Activated CD8-positive, alpha-beta memory T cell treated with anti-CD3 and anti-CD28 coated beads for 1 hour (primary cell): ENCODE measurements around the gene MXRA5.
"Not testable (repeated sequence)": the region's sequence is repeated elsewhere in the genome, so short reads cannot be mapped to it uniquely, and the experiment has no call there.

Source experiments
- DNase-seq, 2 donors: peaks; one replicate each; pipeline ENCODE4 v3.0.0-alpha.2; 2020; ENCODE audit warnings: low read depth in 1 of 2; ENCODE audit errors: extremely low read depth in 1 of 2

MXRA5 gene

DNA sequence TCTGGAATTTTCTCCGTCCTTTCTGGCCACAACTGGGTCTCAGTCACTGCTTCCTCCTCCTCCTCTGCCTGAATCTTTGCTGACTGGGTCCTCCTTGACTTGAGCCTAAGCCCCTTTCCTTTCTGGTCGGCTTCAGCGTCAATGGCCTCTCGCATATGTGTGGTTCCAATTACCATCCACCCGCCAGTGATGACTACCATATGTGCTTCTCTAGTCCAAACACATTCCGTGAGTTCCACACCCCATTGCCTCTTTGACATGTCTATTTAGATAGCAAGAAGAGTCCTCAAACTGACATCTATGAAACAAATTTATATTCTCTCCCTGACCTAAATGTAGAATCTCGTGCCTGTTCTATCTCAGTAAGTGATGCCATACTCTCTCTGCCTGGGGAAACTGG, 19.8 kb downstream of the MXRA5 start:
- no peak for DNase-seq

DNA sequence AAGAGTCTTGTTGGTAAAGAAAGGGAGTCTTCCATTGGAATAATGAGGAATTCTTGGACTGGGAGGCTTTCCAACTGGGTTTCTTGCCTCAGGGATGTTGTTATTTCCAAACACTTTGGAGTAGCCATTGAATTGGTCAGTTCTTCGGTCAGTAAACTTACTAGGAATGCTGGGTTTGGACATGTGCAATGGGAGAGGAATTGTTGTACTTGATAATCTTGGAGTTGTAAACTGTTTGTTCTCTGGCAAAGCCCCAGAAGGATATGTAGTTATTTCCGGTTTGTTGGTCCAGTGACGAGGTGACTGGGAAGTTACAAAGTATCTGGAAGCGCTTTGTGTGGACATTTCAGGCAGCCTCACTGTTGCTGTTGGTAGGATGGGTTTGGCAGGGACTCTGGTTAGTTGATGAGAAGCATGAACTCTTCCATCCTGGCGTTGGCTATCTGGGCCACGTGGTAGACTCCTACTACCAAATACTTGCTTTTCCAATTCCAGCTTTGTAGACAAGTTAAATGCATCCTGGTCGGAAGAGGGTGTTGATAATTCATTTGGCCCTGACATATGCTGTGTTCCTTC, 25.9 kb downstream of the MXRA5 start:
- DNase-seq, result no peak

GRCh38 chrX:3317191-3317718, 29.2 kb downstream of the MXRA5 start:
- no peak for DNase-seq

DNA sequence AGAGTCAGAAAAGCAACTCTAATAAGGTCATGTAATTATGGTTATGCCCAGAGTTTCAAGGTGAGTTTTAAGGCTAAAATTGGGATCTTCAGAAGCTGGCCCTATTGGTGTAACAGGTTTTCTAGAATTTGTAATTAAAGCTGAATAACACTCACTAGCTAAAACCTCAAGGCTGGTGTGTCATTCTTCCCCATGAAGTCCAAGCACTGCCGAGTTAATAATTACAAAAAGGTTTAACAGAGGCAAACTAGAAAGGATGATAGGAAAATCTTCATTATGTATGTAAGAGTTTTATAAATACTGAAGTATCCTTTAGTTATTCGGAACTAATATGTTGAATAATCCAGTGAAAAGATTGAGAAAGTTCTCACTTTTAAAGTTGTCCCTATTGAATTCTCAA, 34.3 kb downstream of the MXRA5 start:
- no peak for DNase-seq

DNA sequence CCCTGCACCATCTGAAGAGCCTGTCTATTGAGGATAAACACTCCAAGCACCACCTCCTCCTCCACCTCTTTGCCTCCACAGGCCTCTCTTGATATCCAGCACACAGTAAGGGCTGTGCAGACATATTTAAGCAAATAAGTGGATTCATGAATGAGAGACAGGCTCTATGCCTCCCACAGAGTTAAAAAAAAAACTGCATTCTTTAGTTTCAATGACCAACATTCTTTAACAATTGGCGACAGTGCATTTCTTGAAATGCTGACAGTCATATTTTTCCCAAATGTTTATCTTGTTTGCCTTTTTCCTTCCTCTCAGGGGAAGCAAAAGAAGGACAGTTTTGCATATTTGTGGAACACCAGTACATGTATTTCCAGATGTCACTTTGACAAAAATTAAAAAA, 38.6 kb downstream of the MXRA5 start:
- DNase-seq, result no peak

- no peak for DNase-seq
Observed at GRCh38 chrX:3299636-3300035, 46.8 kb downstream of the MXRA5 start.

GRCh38 chrX:3295731-3296130, 50.7 kb downstream of the MXRA5 start:
- no peak for DNase-seq

DNA sequence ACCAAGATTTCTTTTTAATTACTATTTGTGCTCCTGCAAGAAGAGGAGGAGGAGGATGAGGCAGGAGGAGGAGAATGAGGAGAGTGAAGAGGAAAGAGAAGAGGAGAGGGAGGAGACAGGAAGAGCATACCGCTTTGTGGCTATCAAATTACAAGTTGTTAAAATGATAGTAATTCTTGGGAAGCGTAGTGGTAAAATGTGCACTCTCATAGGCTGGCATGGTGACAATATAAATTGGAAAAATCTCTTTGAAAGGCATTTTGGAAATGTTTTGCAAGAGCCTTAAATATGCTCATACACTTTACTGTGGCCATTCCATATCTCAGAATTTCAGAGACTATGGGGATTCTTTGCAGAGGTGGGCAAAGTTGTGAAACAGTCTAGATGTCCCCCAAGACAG, 53.2 kb downstream of the MXRA5 start:
- DNase-seq, result no peak

GRCh38 chrX:3290561-3290960, 55.9 kb downstream of the MXRA5 start:
- no peak for DNase-seq

DNA sequence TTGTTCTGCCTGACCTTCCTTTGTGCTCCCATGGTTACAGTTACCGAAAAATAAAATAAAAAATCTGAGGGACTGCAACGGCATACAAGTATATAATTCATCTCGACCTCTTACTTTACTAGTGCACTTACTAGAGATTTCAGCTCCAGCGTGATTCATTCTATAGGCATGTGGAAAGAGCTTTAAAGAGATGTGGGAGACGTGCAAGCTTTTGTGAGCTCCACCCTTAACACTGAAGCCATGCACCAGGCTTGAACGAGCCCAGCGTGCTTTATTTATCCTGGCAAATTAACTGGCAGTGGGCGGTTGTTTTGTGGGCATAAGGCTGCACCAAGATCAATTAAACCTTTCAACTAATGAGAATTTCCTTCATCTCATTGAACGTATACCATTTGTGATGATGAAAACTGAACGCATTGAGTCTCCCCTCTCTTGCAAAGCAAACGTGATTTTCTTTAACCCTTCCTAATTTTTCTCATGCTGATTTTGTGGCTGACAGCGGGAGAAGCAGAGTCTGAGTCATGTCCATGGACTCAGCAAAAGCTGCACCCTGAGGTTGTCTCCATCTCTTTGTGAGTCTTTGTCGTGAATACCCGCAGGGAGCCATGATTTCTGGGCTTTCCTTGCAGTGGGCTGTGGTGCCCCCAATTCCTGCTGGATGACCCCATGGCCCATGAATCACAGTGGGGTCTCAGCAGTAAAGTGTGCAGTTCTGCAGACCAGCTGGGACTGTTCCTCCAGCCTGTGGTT, 60.1 kb downstream of the MXRA5 start:
- DNase-seq, result no peak

- no peak for DNase-seq
Observed at GRCh38 chrX:3280706-3281105, 65.7 kb downstream of the MXRA5 start.

GRCh38 chrX:3273668-3274067, 72.8 kb downstream of the MXRA5 start:
- DNase-seq, result not testable (repeated sequence)

DNA sequence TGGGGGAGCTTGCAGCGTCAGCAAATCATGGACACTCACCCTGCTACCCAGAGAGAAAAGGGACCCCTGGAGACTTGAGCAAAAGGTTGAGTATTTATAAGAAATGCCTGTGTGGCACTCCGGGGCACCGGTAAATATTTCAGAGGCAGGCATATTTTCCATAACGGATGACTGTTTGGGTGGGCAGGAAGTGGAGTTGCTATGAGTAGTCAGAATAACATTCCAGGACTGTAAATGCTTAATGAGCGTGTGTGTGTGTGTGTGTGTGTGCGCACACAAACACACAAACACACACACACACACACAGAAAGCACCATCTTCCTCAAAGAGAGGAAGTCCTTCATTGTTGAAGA, 74.6 kb downstream of the MXRA5 start:
- DNase-seq, result no peak

DNA sequence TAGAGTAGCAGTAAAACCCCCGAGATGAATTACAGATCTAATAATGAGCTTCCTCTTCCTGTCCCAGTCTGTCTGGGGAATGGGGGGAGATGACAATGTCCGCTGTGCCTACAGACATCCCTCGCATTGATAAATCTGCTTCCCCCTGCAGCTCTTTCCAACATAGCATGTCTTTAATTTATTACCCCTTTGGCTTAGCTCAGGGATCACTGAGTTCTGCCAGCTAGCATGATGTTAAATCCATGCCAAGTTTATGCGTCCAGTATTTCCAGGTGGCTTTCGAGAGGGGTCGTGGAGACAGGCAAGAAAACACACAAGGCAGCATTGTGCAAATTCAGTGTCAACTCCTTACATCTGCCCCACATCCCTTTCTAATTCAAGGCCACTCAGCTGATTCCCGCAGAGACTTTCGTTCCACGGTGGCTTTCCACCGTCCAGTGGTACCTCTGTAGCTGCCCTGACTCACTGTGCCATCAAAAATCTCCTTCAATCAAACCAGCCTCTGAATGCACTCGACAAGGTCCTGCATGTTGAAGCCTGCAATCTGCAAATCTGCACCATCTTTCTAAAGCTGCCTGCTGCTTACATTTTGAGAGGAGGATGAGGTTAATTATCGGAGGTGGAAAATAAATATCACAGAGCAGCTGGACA, 75.1 kb downstream of the MXRA5 start:
- DNase-seq, result no peak

- DNase-seq, result no peak
Observed at GRCh38 chrX:3268829-3269228, 77.6 kb downstream of the MXRA5 start.

DNA sequence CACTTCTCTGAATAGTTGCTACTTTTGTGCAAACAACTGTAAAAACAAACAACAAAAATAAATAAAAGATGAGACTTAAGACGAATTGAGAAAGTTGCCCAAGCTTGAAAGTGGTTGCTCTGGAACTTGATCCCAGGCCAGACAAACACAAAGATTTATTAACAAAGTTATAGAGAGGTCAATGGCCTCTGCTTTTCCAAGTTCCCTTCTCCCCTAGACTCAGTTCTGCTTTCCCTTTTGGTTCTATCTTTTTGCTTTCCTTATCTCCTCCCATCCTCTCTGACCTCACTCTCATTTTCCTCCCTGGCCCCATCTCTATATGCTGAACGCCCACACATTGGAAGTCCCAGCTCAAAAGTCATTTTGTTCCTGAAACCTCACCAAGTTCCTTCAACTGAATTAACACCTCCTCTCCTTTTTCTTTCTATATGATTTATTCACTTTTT, 82.7 kb downstream of the MXRA5 start:
- no peak for DNase-seq

DNA sequence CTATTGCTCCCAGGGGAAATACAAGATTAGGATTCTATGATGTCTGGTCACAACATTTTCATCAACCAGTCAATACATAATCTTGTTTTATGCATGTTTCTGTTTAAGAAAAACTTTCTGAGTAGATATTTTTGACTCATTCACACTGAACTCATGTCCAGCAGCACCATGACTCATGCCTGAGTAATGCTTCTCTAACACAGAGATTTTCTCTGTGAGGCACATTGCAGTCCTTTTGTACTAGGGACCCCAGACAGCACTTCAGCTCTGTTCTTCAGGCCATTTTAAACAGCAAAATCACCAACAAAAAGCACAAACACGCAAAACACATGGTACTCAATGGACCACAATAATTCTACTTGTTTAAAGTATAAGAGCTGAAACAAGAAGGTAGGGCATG, 83.6 kb downstream of the MXRA5 start:
- no peak for DNase-seq
